ENCODE results near the gene GRPEL2. TPM values are rescaled to one million over a fixed set of nuclear protein-coding genes. Genes with fewer than 3 reads are reported as not detected.

Gene GRPEL2
- total RNA-seq, 5 donors from 2014 or later (not counting 1 experiment from before 2014, with no cell fraction given): 14.2 to 38.7 (median 31.5) TPM

DNA sequence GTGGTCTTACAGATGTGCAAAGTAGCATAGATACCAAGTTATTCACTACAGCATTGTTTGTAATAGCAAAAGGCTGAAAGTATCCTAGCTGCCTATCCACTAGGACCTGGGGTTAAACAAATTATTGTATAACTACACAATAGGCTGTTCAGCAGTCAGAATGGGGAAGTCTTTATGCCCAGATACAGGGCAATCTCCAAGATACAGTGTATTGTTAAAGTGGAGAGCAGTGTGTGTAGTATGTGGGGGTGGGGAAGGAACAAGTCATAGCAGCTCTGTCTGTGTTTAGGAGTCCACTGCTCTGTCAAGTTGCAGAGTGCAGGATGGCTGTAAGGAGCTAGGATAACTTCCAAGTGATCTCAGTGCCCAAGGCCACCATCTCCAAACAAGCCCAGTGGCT, 18.1 kb downstream of the GRPEL2 start:
- Histone ChIP-seq H3K4me1 (ENCODE audit: control insufficient read depth in 1 of 2, extremely low read depth in 1 of 2, insufficient read depth in 2 of 2, low read length in 2 of 2) (peaks cover 22 to 38% of the 10 kb centered on the region in 2 experiments), H3K36me3 (ENCODE audit: control insufficient read depth in 2 of 2, extremely low read depth in 1 of 2, insufficient read depth in 1 of 2, low read length in 1 of 2) (peaks cover 0 to 12% of the 10 kb centered on the region in 2 donors), H3K27ac (ENCODE audit: low read length) (no peak overlapping the region), H3K4me3 (ENCODE audit: control insufficient read depth in 1 of 2, extremely low read depth in 1 of 2, low read length in 1 of 2) (no peak overlapping the region), H3K27me3 (replicated peaks in 1 of 2; ENCODE audit: control insufficient read depth in 2 of 2, extremely low read depth in 1 of 2, insufficient read depth in 2 of 2, low read length in 1 of 2) (no peaks in the 10 kb centered on the region), H3K9me3 (no peaks in the 10 kb centered on the region)
- Mint-ChIP-seq H3K27ac (no peak overlapping the region), H3K36me3 (peaks cover 9% of the 10 kb centered on the region), H3K4me3 (no peak overlapping the region), H3K27me3 (no peaks in the 10 kb centered on the region), H3K9me3 (no peaks in the 10 kb centered on the region), H3K4me1 (peaks cover 47 to 63% (median 48%) of the 10 kb centered on the region in 3 donors)
- no peak for ATAC-seq (replicated peaks in 1 of 4)
- POLR2A ChIA-PET: interaction anchor here in 1 of 2 donors (0.7 kb wide), 1 partner anchor 1142 kb away, joined by 3 read pairs; no protein-coding TSS in a partner anchor
- CTCF ChIA-PET: no interaction called here
- DNase-seq: no peak

DNA sequence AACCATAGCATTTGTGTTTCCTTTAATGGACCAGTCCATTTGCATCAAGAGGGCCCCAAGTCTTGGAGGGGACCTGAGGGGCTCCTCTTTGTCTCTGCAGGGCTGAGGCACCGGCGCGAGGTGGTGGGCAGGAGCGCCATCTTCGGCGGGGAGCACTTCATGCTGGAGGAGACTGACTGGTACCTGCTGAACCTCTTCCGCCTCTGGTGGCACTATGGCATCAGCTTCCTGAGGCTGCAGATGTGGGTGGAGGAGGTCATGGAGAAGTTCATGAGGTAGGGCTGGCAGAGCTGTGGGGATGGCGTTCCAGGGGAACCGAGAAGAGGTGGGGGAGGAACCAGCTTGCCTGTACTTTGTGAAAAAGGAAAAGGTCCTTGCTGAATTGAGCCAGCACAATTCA, 18.6 kb downstream of the GRPEL2 start:
- Mint-ChIP-seq H3K4me3 (no peak overlapping the region), H3K36me3 (peaks cover 9% of the 10 kb centered on the region), H3K27ac (peak overlapping the region in 1 of 2 donors; percentile 65), H3K27me3 (no peaks in the 10 kb centered on the region), H3K4me1 (peaks cover 42 to 59% (median 43%) of the 10 kb centered on the region in 3 donors), H3K9me3 (no peaks in the 10 kb centered on the region)
- ChIA-PET CTCF (no interaction called here), POLR2A (no interaction called here)
- Histone ChIP-seq H3K36me3 (ENCODE audit: control insufficient read depth in 2 of 2, extremely low read depth in 1 of 2, insufficient read depth in 1 of 2, low read length in 1 of 2) (peaks cover 0 to 12% of the 10 kb centered on the region in 2 donors), H3K27ac (ENCODE audit: low read length) (no peak overlapping the region), H3K27me3 (replicated peaks in 1 of 2; ENCODE audit: control insufficient read depth in 2 of 2, extremely low read depth in 1 of 2, insufficient read depth in 2 of 2, low read length in 1 of 2) (no peaks in the 10 kb centered on the region), H3K4me3 (ENCODE audit: control insufficient read depth in 1 of 2, extremely low read depth in 1 of 2, low read length in 1 of 2) (no peak overlapping the region), H3K4me1 (ENCODE audit: control insufficient read depth in 1 of 2, extremely low read depth in 1 of 2, insufficient read depth in 2 of 2, low read length in 2 of 2) (peaks cover 18 to 32% of the 10 kb centered on the region in 2 experiments), H3K9me3 (no peaks in the 10 kb centered on the region)
- ATAC-seq (replicated peaks in 1 of 4): no peak
- WGBS (ENCODE audit: insufficient coverage): 95% methylated on average over 9 of the region's 9 CpGs
- DNase-seq: no peak

DNA sequence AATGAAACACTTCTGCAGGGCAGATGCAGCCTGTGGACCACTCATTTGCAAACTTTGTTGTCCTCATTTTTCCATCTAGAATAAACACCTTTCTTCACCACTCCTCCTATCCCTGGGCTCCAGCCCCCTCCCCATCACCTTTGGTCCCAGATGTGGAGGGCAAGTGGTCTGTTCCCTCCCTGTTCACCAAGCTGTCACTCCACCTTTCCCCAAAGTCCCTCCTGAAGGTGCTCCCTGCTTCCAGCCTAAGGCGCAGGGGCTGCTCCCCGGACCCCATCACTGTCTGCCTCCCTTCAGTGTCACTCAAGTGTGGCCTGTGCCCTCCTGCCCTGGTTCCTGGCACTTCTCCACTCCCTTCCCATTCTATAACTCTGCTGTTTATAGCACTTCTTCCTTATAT, 19.4 kb downstream of the GRPEL2 start:
- Mint-ChIP-seq H3K27ac (peak overlapping the region in 1 of 2 donors; percentile 65), H3K36me3 (peaks cover 9% of the 10 kb centered on the region), H3K9me3 (no peaks in the 10 kb centered on the region), H3K27me3 (no peaks in the 10 kb centered on the region), H3K4me3 (no peak overlapping the region), H3K4me1 (peaks cover 35 to 51% (median 37%) of the 10 kb centered on the region in 3 donors)
- POLR2A ChIA-PET: no interaction called here
- ATAC-seq (replicated peaks in 1 of 4): no peak
- WGBS (ENCODE audit: insufficient coverage): 100% methylated on average over 2 of the region's 2 CpGs
- H3K36me3 ChIP-seq (ENCODE audit: control insufficient read depth in 2 of 2, extremely low read depth in 1 of 2, insufficient read depth in 1 of 2, low read length in 1 of 2): peaks cover 0 to 12% of the 10 kb centered on the region in 2 donors
- no peak overlapping the region for H3K27ac ChIP-seq (ENCODE audit: low read length)
- H3K4me1 ChIP-seq (ENCODE audit: control insufficient read depth in 1 of 2, extremely low read depth in 1 of 2, insufficient read depth in 2 of 2, low read length in 2 of 2): peaks cover 12 to 24% of the 10 kb centered on the region in 2 experiments
- no peaks in the 10 kb centered on the region for H3K27me3 ChIP-seq (replicated peaks in 1 of 2; ENCODE audit: control insufficient read depth in 2 of 2, extremely low read depth in 1 of 2, insufficient read depth in 2 of 2, low read length in 1 of 2)
- DNase-seq: no peak
- CTCF ChIA-PET: interaction anchor here in 1 of 2 donors (3.8 kb wide), 1 partner anchor 12 kb away, joined by 16 read pairs; no protein-coding TSS in a partner anchor
- H3K9me3 ChIP-seq: no peaks in the 10 kb centered on the region
- no peak overlapping the region for H3K4me3 ChIP-seq (ENCODE audit: control insufficient read depth in 1 of 2, extremely low read depth in 1 of 2, low read length in 1 of 2)

DNA sequence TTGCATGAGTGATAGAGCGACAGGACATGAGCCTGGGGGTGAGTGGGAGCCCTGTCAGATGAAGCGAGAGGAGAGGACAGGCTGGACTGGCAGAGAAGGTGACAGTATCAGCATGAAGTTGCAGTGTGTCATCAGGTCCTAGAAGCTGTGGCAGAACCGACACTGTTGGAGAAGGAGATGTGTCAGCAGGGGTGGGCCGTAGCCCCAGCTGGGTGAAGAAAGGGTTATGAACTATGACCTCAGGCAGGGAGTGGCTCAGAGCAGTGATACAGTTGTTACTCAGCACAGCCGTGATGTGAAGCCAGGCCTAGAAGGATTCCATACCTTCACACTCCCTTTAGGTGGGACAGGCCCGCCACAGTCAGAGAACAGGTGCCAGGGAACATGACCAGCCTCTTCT, 20.1 kb downstream of the GRPEL2 start:
- H3K9me3 Mint-ChIP-seq: no peaks in the 10 kb centered on the region
- no peaks in the 10 kb centered on the region for H3K27me3 ChIP-seq (replicated peaks in 1 of 2; ENCODE audit: control insufficient read depth in 2 of 2, extremely low read depth in 1 of 2, insufficient read depth in 2 of 2, low read length in 1 of 2)
- H3K27ac Mint-ChIP-seq: no peak overlapping the region
- H3K36me3 ChIP-seq (ENCODE audit: control insufficient read depth in 2 of 2, extremely low read depth in 1 of 2, insufficient read depth in 1 of 2, low read length in 1 of 2): peaks cover 0 to 12% of the 10 kb centered on the region in 2 donors
- peaks cover 9% of the 10 kb centered on the region for H3K36me3 Mint-ChIP-seq
- H3K27me3 Mint-ChIP-seq: no peaks in the 10 kb centered on the region
- no peak overlapping the region for H3K4me3 Mint-ChIP-seq
- H3K27ac ChIP-seq (ENCODE audit: low read length): no peak overlapping the region
- no peak for ATAC-seq (replicated peaks in 1 of 4)
- WGBS (ENCODE audit: insufficient coverage): 89% methylated on average over 3 of the region's 6 CpGs
- CTCF ChIA-PET: interaction anchor here (0.8 to 3.8 kb wide), 3 partner anchors 12 to 48 kb away, joined by 3 to 16 read pairs (median 5); no protein-coding TSS in a partner anchor
- no peak for DNase-seq
- H3K9me3 ChIP-seq: no peaks in the 10 kb centered on the region
- no peak overlapping the region for H3K4me3 ChIP-seq (ENCODE audit: control insufficient read depth in 1 of 2, extremely low read depth in 1 of 2, low read length in 1 of 2)
- POLR2A ChIA-PET: no interaction called here
- peaks cover 28 to 44% (median 30%) of the 10 kb centered on the region in 3 donors for H3K4me1 Mint-ChIP-seq
- H3K4me1 ChIP-seq (ENCODE audit: control insufficient read depth in 1 of 2, extremely low read depth in 1 of 2, insufficient read depth in 2 of 2, low read length in 2 of 2): peaks cover 8 to 18% of the 10 kb centered on the region in 2 experiments

DNA sequence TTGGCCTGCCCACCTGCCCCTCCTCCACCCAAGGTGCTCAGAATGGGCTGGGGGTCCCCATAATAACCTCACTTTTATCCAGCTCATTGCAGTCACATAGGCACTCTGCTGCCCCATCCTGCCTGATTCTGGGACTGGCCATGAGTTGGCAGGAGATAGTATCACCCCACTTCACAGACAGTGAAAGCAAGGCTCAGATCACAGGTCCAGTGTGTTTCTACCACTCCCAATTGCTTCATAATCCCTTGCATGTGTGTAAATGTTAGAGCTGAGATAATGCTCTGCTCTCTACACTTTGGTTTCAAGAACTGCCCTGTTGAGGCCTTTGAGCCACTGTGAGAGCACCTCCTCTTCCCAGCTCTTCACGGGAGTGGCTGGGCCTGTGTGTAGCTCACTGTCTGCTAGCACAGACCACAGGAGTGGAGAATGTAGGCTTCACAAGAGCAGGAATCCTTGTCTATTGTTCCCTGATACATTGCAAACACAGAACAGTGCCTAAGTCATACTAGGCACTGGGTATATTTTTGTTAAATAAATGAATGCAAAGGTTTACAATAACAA, 20.9 kb downstream of the GRPEL2 start:
- DNase-seq (no peak), ATAC-seq (replicated peaks in 1 of 4) (no peak)
- H3K4me3 ChIP-seq (ENCODE audit: control insufficient read depth in 1 of 2, extremely low read depth in 1 of 2, low read length in 1 of 2): no peak overlapping the region
- Mint-ChIP-seq H3K9me3 (no peaks in the 10 kb centered on the region), H3K4me3 (no peak overlapping the region), H3K27me3 (no peaks in the 10 kb centered on the region), H3K4me1 (peaks cover 20 to 37% (median 23%) of the 10 kb centered on the region in 3 donors), H3K27ac (no peak overlapping the region), H3K36me3 (peaks cover 9% of the 10 kb centered on the region)
- no peaks in the 10 kb centered on the region for H3K27me3 ChIP-seq (replicated peaks in 1 of 2; ENCODE audit: control insufficient read depth in 2 of 2, extremely low read depth in 1 of 2, insufficient read depth in 2 of 2, low read length in 1 of 2)
- peaks cover 0 to 13% of the 10 kb centered on the region in 2 experiments for H3K4me1 ChIP-seq (ENCODE audit: control insufficient read depth in 1 of 2, extremely low read depth in 1 of 2, insufficient read depth in 2 of 2, low read length in 2 of 2)
- H3K9me3 ChIP-seq: no peaks in the 10 kb centered on the region
- WGBS (ENCODE audit: insufficient coverage): no CpG with 5 or more reads among the region's 1 CpG
- H3K27ac ChIP-seq (ENCODE audit: low read length): no peak overlapping the region
- peaks cover 0 to 12% of the 10 kb centered on the region in 2 donors for H3K36me3 ChIP-seq (ENCODE audit: control insufficient read depth in 2 of 2, extremely low read depth in 1 of 2, insufficient read depth in 1 of 2, low read length in 1 of 2)
- CTCF ChIA-PET: interaction anchor here (0.6 to 3.8 kb wide), 10 partner anchors 9 to 191 kb away, joined by 3 to 24 read pairs (median 6); partner anchors contain the start of gene PCYOX1L (in 1 of the 2)
- POLR2A ChIA-PET: interaction anchor here (0.5 to 0.6 kb wide), 3 partner anchors 173 to 1799 kb away, joined by 3 to 7 read pairs (median 4); no protein-coding TSS in a partner anchor

DNA sequence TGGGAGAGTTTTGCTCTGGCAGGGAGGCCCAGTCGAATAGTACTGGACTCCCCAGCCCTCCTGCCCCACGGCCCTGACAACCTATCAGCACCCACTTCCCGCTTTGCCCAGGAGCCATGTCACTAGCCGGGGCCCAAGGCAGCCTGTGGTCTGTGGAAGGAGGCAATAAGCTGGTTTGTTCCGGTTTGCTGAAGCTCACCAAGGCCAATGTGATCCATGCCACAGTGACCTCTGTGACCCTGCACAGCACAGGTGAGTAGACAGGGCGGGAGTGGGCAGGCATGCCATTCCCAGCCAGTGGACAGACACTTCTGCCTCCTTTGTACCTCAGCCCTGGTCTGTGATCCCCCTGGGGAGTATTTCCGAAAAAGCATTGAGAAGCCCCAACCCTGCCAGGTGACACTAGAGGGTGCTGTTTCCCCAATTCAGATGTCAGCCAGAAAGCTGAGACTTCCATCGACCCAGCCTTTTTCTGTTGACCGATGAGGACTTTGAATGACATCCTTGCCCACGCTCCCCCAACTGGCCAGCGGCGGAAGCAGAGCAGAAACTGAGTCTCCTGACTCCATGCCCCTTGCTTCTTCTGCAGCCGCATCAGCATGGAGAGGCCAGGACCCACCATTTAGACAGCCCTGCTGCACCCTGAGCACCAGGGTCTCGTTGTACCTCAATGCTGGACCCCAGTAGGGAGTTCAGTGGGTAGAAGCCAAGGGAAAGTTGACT, 22.1 kb downstream of the GRPEL2 start:
- Mint-ChIP-seq H3K4me3 (no peak overlapping the region), H3K9me3 (no peaks in the 10 kb centered on the region), H3K4me1 (peaks cover 21 to 37% (median 21%) of the 10 kb centered on the region in 3 donors), H3K36me3 (peaks cover 9% of the 10 kb centered on the region), H3K27me3 (no peaks in the 10 kb centered on the region), H3K27ac (peak overlapping the region in 1 of 2 donors; percentile 68)
- DNase-seq (peak in 29 of 35 experiments; percentile 18 to 75 (median 43)), ATAC-seq (replicated peaks in 1 of 4) (peak; percentile 61 to 76 (median 65))
- H3K27me3 ChIP-seq (replicated peaks in 1 of 2; ENCODE audit: control insufficient read depth in 2 of 2, extremely low read depth in 1 of 2, insufficient read depth in 2 of 2, low read length in 1 of 2): no peaks in the 10 kb centered on the region
- peaks cover 0 to 12% of the 10 kb centered on the region in 2 donors for H3K36me3 ChIP-seq (ENCODE audit: control insufficient read depth in 2 of 2, extremely low read depth in 1 of 2, insufficient read depth in 1 of 2, low read length in 1 of 2)
- ChIA-PET POLR2A (no interaction called here), CTCF (interaction anchor here (0.6 to 3.8 kb wide), 21 partner anchors 9 to 190 kb away, joined by 3 to 24 read pairs (median 5); partner anchors contain the start of gene PCYOX1L (in 2 of the 2))
- 70% methylated on average over 10 of the region's 14 CpGs for WGBS (ENCODE audit: insufficient coverage)
- peaks cover 0 to 19% of the 10 kb centered on the region in 2 experiments for H3K4me1 ChIP-seq (ENCODE audit: control insufficient read depth in 1 of 2, extremely low read depth in 1 of 2, insufficient read depth in 2 of 2, low read length in 2 of 2)
- no peaks in the 10 kb centered on the region for H3K9me3 ChIP-seq
- no peak overlapping the region for H3K27ac ChIP-seq (ENCODE audit: low read length)
- no peak overlapping the region for H3K4me3 ChIP-seq (ENCODE audit: control insufficient read depth in 1 of 2, extremely low read depth in 1 of 2, low read length in 1 of 2)
